T-helper 22 cell (primary cell): Measurements from ENCODE around the gene ELAVL1.
"Not testable (repeated sequence)": the region's sequence is repeated elsewhere in the genome, so short reads cannot be mapped to it uniquely, and the experiment has no call there.

Experiments
- DNase-seq: peaks from one replicate; pipeline ENCODE4 v3.0.0-alpha.2; 2020; ENCODE audit warnings: low read depth

ELAVL1 gene

DNA sequence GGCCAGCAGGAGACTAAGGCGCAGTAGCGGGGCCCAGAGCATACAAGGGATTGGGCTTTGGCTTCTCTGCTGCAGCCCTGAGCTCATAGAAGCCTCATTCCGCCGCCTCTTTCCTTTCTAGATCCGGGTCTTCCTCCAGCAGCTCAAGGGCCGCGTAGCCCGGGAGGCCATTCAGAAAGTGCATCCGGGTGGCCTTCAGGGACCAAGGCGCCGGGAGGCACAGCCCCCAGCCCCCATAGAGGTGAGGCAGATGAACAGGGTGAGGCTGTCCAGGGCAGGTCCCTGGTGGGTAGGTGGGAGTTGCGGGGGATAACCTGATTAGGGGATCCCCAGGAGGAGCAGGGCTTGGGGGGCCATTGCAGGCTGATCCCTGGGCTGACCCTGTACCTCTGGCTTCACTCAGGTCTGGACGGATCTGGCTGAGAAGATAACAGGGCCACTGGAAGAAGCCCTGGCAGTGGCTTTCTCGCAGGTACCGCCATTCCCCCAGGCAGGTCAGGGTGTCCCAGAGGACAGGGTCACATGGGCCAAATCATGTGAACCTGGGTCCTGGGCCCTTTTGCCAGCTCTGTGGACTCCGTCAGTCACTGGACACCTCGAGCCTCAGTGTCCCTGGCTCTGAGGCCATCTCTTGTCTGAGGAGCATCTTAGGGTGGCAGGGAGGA is 84.0 kb downstream of the ELAVL1 start:
- DNase-seq: no peak

DNA sequence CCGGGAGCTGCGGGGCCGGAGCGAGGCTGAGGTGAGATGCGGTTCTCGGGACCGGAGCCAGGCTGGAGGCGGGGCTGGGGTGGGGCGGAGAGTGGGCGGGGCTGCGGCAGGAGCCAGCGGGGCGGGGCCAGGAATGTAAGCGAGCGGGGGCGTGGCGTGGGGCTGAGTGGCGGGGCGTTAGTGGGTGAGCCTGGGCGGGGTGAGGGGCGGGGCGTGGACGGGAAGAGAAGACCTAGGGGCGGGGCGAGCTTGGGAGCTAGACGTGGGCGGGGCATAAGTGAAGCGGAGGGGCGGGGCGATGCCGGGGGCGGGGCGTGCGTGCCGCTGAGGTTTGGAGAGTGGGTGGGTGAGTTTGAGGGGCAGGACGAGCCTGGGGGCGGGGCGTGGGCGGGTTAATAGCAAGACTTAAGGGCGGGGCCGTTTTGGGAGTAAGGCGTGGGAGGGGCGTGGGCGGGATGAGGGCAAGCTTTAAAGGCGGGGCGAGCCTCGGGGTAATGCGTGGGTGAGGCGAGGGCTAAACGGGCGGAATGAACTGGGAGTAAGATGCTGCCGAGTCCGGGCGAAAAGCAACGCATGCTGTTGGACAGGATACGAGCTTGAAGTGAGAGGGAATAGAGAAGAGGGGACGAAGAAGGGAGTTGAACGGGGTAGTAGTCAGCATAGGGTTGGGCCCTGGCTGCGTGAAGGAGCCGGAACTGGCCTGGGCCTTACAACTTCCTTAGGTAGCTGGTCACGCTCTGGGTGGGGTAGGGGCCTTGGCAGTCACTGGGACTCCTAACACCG is 84.7 kb downstream of the ELAVL1 start:
- peak; percentile 100 for DNase-seq

DNA sequence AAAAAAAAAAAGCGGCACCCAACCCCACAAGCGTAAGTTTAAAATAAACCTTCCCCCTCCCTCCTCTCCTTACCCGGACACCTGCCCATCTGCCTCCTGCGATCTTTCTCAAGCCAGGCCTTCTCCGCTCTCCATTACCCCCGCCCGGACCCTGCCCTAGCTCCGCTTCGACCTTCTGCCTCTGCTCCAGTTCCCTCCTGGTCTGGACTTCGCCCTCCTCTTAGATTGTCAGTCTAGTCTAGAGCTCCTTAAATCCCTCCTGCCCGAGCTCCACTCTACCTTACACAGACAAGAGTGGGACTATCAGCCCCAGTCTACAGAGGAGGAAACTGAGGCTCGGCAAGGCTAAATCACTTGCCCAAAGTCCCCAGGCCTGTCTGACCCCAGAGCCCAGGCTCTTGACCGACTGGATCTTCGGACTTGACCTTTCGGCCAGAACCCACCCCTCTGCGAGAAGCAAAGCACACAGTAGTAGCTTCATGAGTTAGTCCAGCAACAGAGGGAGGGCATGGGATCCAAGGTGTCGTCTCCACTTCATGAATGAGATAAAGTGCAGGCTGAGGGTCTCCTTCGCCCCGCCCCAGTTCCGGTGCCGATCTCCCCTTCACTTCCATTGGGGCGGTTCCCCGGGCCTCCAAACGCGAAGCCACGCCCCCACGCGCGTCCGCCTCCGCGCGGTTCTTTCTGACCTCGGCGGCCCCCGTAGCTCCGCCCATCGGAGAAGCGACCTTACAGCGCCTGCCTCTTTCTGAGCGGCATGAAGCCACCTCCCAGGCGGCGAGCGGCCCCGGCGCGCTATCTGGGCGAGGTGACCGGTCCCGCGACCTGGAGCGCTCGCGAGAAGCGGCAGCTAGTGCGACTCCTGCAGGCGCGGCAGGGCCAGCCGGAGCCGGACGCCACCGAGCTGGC is 85.6 kb downstream of the ELAVL1 start, which contains the start of gene SNAPC2:
Gene SNAPC2, plus strand, starts transcription at position 729 of the 909 bp plus-strand sequence. Its CDS starts 29 bp downstream, at position 758.
- DNase-seq: peak; percentile 89

DNA sequence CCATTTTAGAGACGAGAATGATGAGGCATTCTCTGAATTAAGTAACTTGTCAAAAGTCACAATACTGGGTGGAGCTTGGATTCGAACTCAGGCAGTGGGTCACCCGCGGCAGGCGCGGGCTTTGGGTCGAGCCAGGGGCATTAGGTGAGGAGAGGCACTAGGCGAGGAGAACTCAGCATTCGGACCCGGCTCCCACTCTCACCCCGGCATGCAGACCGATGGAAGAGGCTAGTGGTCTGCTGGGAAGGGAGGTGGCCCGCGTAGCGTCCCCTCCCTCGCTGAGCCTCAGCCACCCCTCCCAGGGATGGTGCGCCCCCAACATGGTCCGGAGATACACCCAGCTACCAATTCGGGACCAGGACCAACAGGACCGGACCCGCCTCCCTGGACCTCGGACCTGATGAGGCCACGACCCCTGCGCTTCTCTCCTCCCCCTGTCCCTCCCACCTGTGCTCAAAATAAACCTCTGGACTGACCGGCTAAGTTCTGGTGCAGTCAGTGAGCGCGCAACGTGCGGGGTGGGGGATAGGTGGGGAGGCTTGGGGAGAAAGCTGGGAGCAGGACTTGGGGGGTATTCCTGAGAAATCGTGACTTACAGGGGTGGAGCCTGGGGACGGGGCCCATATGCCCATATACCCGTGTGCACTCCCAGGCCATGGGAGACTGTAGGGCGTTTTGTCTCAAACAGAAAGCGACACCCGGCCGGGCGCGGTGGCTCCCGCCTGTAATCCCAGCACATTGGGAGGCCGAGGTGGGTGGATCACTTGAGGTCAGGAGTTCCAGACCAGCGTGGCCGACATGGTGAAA is 86.6 kb downstream of the ELAVL1 start:
- no peak for DNase-seq

DNA sequence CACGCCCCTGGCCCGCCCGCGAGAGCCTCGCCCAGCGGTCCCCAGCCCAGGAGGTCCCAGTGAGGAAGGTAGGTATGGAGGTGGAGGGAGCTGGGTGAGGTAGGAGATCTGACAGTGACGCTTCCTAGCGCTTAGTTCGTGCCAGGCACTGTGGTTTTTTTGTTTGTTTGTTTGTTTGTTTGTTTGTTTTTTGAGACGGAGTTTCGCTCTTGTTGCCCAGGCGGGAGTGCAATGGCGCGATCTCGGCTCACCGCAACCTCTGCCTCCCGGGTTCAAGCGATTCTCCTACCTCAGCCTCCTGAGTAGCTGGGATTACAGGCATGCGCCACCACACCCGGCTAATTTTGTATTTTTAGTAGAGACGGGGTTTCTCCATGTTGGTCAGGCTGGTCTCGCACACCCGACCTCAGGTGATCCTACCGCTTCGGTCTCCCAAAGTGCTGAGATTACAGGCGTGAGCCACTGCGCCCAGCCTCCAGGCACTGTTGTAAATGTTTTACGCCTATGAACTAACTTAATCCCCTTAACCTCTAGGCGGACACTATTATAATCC is 87.3 kb downstream of the ELAVL1 start:
- DNase-seq: not testable (repeated sequence)

DNA sequence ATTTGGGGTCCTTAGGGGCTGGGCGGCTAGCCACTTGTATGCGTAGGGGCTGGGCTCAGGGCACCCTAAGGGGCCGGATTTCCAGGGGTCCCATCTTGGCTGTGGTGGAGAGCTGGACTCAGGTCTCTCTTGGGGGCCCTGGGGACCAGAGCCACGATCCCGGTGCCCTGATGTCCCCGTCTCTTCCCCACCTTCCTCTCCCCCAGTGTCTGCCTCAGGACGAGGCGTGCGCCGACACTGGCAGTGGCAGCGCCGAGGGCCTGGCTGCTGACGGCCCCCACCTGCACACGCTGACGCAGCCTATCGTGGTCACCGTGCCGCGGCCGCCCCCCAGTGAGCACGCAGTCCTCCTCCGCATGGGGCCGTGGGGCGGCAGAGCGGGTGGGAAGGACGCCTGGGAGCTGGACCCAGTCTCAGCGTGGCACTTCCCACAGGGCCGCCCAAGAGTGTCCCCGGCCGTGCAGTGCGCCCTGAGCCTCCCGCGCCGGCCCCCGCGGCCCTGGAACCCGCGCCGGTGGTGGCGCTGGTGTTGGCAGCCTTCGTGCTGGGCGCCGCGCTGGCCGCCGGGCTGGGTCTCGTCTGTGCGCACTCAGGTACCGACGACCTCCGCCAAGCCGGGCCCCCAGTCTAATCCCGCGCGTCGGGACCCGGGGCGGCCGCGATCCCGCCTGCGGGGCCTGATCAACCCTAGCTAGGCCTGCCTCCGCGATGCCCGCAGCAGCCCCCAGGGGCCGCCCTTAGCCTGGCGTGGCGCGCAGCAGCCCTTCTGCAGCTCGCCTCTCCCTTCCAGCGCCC is 88.0 kb downstream of the ELAVL1 start:
- DNase-seq: peak; percentile 36

DNA sequence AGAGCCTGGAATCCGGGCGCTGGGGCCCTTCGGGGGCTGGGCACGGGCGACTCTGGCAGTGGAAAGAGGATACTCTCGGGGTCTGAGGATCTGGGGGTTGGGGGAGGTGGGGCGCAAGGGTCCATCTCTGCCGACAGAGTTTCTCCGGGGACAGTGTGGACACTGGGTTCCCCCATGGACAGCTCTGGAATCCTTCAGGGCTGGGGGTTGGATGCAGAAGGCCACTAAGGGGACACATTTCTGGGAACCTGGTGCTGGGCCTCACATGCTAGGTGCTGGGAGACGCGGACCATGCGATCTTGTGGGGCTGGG is 88.5 kb downstream of the ELAVL1 start:
- DNase-seq: no peak

DNA sequence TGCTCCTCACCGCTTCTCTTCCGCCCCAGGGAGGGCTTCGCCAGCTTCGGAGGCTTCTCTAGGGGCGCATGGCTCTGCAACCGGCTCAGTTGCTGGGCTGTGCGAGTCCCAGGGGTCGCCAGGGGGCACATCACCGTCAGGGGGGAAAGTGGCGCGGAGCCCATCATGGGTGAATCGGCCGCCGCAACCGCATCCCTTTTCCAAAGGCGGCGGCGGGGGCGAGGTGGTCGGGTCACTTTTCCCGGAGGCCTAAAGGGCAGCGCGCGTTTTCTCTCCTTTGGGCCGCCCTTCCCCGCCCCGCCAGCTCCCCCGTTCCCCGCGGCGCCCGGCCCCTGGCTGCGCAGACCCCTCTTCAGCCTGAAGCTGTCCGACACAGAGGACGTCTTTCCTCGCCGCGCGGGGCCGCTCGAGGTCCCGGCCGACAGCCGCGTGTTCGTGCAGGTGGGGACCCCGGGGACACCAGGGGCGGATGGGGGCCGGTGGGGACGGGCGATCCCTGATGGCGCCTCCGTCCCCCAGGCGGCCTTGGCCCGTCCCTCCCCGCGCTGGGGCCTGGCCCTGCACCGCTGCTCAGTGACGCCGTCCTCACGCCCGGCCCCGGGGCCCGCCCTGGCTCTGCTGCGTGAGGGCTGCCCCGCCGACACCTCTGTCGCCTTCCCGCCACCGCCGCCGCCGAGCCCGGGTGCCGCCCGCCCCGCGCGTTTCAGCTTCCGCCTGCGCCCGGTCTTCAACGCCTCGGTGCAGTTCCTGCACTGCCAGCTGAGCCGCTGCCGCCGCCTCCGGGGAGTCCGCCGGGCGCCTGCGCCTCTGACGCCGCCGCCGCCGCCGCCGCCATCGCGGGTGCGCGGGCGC is 89.1 kb downstream of the ELAVL1 start:
- peak; percentile 38 for DNase-seq

DNA sequence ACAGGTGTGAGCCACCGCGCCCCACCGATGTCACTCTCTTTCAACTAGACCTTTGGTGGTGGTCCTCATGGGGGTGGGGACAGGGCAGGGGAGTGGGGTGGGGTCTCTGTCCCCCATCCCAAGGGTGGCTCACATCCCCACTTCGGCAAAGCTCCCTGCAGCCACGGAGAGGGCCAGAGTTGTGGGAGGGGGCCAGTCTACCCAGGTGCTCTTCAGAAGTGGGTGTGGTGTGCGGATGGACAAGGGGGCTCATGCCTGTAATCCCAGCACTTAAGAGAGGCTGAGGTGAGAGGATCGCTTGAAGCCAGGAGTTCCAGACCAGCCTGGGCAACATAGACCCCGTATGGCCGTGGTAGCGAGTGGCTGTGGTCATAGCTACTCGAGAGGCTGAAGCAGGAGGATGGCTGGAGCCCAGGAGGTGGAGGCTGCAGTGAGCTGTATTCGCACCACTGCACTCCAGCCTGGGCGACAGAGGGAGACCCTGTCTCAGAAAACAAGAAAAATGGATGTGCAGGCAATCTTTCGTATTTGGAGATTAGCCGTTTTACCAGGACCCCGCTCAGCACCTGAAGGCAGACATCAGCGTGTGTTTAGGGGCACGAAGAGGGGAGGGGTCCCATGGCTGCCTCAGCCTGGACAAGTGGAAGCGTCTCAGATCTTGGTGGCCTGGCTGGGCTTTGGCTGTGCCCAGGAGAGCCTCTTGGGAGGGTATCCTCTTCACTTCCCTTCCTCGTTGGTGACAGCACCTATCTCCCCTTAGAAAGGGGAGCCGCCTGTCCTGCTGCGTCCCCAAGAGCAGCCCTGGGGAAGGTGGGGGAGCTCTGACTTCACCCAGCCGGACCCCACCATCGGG is 90.0 kb downstream of the ELAVL1 start:
- no peak for DNase-seq

DNA sequence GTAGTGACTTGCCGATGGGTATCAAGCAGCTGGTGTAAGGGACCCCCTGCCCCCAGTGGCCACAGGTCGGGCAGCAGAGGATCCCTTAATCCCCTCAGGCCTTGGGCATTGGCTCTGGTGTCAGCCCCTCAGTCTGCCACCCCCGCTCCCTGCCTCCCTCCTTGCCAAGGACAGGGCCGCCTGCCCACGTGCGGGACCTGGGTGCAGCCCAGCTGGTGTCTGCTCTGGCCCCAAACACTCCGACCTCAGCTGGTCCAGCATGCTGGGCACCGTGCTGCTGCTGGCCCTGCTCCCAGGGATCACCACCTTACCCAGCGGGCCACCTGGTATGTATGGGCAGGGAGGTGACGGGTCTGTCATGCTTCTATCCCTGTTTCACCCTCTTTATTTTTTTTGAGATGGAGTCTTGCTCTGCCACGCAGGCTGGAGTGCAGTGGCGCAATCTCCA is 90.8 kb downstream of the ELAVL1 start, which contains the start of gene TGFBR3L:
Gene TGFBR3L, plus strand, starts transcription at position 233 of the 448 bp plus-strand sequence.
- no peak for DNase-seq

DNA sequence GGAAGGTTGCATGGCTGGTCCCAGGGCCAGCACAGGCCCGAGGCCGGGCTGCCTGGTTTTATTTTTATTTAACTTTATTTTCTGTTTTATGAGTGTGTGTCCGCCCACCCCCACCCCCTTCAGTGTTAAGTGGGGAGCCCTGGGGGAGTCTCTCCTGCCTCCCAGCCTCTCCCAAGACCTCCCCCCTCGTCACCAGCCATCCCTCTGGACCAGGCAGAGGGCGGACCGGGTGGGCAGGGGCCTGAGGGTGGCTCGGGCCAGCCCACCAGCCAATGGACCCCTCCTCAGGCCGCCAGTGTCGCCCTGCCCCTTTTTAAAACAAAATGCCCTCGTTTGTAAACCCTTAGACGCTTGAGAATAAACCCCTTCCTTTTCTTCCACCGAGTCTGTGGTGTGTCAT is 91.3 kb downstream of the ELAVL1 start:
- no peak for DNase-seq

DNA sequence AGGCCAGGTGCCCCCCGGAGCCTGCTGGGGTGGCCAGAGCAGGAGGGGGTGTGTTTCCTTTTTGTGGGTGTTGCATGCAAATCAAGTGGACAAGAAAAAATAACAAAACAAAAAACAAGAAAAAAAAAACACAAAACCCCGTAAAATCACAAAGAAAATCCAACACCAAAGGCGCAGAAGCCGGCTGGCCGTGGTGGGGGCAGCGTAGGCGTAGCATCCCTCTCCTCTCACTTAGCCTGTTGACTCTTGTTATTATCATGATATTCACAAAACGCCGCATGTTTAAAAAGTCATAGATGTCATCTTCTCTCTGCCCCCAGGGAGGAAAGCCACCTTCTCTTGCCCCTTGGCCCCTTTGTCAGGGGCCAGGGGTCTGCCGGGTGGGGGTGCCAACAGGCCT is 91.8 kb downstream of the ELAVL1 start:
- DNase-seq: no peak

DNA sequence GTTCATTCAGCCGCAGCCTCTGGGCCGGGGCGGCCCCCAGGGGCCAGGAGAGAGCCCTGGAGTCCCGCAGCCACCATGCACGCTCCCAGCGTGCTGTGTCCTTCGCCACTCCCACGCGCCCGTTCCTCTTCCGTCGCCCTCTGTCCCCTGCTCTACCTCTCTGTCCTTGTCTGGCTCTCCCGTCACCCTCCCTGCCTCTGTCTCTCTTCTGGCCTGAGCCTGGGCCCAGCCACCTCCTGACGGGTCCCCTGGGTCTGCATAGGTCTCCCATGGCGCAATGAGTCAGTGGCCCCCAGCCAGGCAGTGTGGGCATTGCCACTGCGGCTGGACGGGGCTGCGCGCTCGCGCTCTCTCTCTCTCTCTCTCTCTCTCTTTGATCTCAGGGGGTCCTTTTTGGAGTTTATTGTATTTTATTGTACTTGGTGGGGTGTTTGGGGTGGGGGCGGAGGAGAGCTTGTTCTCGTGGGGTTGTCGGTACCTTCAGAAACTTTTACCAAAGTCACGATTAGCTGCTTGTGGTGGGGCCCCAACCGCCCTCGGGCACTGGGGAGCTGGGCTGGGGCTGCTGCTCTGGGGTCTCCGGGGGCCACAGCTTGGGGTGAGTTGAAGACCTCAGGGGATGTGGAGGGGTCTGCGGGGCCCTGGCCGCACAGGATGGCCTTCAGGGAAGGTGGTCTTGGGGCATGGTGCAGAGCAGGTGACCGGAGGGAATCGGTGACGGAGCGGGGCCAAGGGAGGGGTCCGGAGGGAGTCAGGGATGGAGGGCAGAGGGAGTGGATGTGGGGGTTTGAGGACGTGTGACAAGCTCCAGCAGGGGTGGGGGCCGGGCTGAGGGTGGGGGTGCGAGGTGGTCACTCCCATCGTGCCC is 92.5 kb downstream of the ELAVL1 start:
- DNase-seq: no peak

DNA sequence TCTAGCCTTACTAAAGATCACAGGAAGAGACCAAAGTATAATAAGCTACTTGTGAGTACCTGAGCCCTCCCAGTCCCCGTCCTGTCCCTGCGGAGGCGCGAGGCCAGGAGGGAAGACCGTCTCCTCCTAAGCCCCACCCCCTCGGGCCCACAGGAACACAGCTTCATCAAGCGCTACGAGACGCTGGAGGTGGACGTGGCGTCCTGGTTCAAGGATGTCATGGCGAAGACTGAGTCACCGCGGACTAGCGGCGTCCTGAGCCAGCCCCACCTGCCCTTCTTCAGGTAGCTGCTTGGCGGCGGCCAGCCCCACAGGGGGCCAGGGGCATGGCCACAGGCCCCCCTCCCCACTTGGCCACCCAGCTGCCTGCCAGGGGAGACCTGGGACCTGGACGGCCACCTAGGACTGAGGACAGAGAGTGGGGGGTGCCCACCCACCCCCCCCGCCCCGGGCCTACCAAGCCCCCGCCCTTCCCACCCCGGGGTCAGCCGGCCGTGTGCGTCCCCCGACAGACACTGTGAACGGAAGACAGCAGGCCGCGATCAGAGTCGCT is 93.2 kb downstream of the ELAVL1 start:
- DNase-seq: no peak

DNA sequence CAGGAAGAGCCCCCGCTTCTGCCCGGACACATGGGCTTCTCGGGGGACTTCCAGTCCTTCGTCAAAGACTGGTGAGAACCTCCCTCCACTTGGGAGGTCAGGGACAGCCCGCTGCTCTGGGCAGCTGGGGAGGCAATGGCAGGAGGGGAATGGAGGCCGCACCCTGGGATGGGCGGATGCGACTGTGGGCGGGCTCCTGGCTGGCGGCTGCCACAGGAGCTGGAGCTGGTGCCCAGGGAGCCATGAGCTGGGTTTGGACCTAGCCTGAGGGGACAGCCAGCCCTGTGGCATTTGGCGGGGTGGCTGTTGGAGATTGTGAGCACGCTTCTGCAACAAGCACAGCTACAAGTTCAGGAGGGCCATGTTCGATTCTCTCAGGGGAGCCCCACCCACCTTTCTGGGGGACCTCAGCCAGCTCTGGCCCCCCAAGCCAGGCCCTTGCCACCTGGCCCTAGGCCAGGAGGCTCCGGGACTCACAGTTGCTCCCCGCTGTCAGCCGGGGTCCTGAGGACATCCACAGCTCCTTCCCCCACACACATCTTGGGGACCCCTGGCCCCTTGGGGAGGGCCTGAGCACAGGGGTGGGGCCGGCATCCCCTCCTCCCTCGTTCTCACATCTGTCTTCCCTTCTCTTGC is 93.8 kb downstream of the ELAVL1 start:
- DNase-seq: no peak

DNA sequence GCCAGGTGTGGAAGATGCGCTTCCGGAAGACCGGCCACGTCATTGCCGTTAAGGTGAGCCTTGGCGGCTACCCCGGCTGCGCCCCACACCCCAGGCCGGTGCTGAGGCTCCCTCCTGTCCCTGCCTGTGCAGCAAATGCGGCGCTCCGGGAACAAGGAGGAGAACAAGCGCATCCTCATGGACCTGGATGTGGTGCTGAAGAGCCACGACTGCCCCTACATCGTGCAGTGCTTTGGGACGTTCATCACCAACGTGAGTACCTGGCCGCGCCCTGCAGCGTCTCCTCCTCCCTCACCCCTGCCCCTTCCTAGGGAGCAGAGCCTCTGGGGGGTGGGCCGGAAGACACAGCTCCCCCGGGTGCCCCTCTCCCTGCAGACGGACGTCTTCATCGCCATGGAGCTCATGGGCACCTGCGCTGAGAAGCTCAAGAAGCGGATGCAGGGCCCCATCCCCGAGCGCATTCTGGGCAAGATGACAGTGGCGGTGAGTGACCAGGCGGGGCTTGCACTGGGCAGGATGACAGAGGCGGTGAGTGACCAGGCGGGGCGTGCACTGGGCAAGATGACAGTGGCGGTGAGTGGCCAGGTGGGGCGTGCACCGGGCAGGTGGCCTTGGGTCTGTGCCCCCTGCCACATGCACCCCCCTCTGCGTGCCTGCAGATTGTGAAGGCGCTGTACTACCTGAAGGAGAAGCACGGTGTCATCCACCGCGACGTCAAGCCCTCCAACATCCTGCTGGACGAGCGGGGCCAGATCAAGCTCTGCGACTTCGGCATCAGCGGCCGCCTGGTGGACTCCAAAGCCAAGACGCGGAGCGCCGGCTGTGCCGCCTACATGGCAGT is 94.9 kb downstream of the ELAVL1 start:
- DNase-seq: no peak
